SH-SY5Y (cell line): ENCODE results near the gene CLDN16.

ENCODE experiments used
- GATA2 ChIP-seq: IDR thresholded peaks from 2 replicates; pipeline ENCODE4 v1.6.1; 2011; ENCODE audit warnings: mild to moderate bottlenecking, low read depth, low read length
- GATA3 ChIP-seq: IDR thresholded peaks from 2 replicates; pipeline ENCODE4 v1.6.1; 2011; ENCODE audit warnings: low read depth, mild to moderate bottlenecking, low read length, moderate library complexity

Gene CLDN16

DNA sequence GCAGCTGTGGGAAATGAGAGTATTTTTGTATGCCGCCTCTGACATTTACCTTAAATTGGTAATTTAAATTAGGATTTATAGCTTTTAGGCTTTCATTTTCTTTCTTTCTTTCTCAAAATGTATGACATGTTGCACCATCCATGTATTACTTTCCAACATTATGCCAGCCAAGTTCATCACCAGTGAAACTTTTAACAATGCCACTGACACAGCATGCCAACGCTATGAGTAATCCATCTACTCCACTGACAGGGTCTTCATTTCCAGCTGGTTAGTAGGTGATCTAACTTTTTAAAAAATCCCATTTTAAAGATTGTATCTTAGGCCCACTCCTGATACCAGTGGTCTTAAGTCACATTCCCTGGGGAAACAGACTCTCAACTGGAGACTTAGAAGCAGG lies 21.8 kb upstream of the CLDN16 start:
- TF ChIP-seq GATA3 (no peak), GATA2 (no peak)

DNA sequence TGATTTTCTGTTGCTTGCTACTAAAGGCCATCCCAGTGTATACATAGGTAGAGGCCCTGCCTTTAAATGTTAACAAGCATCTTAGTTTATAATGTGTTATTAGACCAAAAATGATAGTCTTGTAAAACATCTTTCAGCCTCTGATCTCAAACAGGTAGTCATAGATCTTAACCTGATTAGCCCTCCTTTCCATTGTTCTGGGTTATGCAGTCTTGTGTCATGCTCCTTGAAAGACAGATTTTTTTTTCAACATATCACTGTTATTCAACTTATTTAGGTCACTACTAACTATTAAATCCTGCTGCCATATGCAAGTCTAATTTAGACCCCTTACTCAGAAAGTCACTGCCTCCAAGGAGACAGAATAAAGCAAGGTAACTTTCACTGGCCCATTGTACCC lies 19.1 kb upstream of the CLDN16 start:
- TF ChIP-seq GATA2, result no peak
- no peak for TF ChIP-seq GATA3

DNA sequence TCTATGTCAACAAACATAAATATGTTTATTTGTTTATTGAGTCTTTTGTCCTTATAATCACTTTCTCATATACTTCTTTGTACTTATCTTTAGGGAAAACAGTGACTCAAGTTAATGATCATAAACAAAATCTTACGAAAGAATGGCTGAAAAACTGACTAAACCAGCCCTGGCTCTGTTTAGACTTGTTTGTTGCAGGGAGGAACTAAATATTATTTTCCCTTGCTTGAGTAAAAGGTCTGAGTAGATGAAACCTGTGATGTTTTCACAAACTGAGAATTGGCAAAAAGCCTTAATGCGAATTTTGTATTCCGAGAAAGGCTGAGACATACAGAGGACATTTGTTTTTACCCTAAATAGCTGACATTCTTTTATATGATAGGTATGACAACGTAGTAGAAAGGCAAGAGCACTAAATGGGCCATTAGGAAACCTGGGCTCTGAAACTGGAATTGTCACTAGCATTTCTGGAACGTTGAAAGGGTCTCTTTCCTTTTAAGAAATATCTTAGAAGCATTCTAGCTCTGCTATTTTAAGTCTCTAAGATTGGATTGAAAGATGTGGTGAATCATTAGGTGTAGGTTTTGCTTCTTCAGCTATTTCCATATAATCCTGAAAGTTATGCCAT lies 18.2 kb upstream of the CLDN16 start:
- TF ChIP-seq GATA3 (no peak), GATA2 (no peak)

DNA sequence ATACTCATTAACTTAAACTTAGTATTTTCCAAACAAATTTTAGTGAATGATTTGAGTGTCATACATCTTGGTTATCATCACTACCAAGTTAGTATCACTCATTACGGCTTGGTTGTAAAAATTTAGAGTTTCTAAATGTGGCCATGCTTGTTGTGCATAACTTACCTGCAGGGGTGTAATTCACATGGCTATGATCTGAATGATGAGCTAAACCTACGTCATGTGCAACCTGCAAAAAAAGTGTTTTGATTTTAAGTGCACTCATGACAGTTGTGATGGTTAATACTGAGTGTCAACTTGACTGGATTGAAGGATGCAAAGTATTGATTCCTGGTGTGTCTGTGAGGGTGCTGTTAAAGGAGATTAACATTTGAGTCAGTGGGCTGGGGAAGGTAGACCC lies 17.6 kb upstream of the CLDN16 start:
- TF ChIP-seq GATA2 (no peak), GATA3 (no peak)

DNA sequence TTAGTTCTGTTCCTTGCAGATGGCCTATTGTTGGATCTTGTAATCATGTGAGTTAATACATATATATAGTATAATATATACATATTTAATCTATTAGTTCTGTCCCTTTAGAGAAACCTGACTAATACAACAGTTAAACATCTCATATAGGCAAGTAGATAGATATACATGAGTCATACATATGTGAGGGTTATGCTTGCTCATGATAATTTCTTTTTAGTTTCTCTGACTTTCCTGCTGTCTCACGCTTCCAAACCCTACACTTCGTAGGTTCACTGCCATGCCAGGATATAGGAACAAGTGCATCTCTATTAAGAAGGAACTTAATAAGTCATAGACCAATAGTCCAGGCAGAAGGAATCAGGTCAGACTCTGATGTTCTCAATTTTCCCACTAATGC lies 16.8 kb upstream of the CLDN16 start:
- TF ChIP-seq GATA3 (no peak), GATA2 (no peak)

DNA sequence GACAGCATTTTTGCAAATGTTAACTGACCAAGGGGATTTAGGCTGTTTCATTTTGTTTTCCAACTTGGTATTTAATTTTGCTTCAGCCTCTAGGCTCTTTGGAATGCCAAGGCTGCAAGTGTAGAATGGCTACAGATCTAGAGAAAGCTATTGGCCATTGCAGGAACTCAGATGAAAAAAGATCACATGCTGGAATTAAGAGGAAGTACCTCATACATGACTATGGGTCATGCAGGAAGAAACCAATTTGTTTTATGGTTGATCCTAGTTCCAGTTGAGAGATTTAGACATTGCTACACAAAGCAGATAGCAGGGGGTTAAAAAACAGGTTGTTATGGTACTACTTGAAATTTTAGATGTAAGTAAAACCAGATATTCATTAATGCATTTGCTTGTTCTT lies 12.7 kb upstream of the CLDN16 start:
- TF ChIP-seq GATA2 (no peak), GATA3 (no peak)

DNA sequence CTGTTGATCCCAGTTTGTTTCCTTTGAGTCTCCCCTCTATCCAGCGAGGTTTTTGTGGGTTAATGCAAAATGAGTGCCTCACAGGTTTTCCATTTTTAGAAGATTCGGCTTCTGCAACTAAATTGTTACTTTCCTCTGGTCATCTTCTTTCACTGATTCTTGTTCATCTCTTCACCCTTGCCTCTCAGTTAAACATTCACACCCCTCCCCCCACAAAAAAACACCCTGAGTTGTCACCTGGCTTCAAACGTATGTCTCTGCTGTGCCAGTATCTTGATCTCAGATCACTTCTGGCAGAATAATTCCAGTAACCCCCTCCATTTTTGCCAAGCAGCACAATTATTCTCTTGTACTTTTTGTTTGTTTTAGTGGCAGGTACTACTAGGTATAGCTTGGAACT lies 12.3 kb upstream of the CLDN16 start:
- TF ChIP-seq GATA3 (no peak), GATA2 (no peak)

DNA sequence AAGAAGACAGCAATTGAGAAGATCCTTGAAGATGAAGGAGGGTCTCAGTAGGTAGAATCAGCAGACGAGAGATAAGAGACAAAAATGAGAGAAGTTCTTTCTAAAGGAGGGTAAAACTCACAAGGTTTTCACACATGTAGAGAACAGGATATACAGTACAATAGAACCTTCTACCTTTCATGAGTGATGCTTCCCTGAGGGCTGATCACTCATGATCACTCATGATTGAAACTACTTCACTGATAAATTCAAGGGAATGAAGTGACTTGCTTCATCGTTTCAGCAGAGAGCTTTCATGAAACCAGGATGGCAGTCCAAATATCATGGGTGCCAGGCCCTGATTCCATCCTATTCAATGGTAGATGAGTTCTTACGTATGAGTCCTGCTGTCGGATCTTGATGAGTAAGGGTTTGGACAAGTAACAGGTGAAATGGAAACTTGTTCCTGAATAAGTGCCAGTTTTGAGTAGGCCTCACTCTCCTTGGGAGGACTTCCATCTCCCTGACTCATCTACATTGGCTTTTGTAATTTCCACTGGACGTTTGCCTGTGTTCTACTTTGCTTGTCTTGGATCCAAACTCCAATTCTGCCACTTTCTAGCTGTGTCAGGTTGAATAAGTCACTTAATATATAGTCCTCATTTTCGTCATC lies 9.6 kb upstream of the CLDN16 start:
- TF ChIP-seq GATA2 (no peak), GATA3 (no peak)

DNA sequence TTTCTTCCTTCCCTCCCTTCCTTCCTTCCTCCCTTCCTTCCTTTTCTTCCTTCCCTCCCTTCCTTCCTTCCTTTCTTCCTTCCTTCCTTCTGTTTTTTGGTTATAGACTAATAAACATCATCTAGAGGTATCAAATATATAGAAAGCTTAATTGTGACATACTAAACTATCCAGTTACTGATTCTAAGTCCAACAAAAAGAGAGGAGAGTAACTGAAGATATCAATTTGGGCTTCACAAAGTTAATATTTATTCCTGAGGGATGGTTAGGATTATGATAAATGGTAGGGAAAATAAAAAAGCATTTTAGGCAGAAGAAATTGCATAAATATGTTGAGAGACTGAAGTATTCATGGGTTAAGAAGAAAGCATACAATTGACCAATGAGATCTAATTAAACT lies 7.8 kb upstream of the CLDN16 start:
- no peak for TF ChIP-seq GATA3
- TF ChIP-seq GATA2, result no peak

DNA sequence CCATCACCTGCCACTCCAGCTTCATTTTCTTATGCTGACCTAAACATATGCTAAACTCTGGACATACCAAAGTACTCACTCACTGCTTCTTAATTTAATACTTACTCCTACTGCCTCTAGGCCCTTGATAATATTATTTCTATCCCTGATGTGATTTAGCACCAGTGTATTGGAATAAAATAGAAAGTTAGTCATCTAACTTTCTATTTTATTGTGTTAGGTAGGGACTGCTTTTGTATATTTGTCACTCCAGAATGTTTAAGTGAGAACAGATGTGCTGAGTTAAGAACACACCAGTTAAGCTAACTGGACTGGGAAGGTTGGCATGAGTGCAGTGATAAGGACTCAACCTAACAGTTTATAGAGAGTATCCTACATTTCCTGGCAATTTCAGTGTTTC lies 6.5 kb upstream of the CLDN16 start:
- TF ChIP-seq GATA3 (no peak), GATA2 (no peak)

DNA sequence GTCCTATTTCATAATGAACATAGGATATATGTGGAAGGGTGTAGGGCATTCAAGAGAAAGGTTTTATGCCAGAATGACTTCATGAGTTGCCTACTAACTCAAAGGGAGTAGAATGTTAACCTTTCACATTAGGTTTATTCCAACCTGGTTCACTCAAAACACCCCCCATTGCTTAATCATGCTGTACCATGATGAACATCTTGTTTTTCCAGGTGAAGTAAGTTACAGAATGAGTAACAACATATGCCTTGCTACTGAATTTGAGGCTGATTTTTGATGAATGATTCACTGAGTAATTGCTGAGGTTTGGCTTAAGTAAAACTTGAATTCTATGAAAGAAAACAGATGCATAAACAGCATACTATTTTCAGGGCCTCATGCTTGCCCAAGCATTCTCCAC lies 5.9 kb upstream of the CLDN16 start:
- TF ChIP-seq GATA2, result no peak
- TF ChIP-seq GATA3, result no peak

DNA sequence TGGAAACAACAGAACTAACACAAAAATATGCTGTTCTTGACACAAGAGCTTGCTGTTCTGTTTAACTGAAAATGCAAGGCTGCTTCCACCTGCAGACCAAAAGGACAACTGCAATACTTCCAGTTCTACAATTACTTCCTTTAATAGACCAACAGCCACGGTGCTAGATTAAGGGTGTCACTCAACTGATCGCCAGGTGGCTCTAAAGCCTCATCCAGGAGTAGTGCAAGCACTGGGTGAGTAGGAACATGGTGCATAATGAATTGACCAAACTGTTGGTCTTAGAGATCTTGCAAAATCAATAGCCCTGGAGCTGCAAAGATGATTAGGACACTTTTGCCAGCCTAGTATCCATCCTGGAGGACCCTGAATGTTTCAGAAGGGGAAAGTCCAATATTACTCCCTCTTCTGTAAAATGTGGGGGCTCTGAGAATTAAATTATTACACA lies 3.6 kb upstream of the CLDN16 start:
- TF ChIP-seq GATA3, result no peak
- TF ChIP-seq GATA2, result no peak

DNA sequence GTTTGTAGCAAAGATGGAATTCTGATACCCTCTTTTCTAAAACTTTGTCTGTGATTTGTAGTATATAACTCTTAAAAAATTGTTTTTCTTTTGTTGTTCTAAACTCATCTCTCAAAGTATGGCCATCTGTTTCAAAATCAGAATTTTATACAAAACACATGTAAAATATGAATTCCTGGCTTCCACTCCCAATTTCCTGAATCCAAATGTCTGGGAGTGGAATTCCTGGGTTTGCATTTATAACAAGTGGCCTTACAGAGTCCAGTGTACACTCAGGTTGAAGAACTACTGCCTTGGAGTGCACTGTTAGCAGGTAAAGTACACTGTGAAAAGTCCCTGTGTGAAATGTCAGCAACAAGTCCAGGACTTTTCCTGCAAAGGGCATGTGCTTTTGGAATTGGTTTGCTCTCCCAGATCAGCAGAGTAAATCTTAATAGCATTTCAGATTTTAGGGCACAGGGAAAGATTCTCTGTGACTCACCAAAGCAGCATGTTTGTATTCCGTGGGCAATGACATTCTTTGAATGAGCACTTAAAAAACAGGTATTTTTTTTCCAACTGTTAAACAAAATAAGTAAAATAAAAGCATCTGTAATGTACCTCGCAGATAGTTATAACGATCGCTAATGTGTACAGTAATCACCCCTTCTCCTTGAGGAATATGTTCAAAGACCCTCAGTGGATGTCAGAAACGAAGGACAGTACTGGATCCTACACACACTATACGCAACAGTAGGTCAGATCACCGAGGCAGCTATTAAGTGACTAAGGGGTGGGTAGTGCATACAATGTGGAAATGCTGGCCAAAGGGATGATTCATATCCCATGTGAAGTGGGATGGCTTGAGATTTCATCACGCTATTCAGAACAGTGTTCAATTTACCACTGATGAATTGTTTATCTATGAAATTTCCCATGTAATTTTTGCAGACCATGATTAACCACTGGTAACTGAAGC lies 2.0 kb upstream of the CLDN16 start:
- TF ChIP-seq GATA2, result no peak
- no peak for TF ChIP-seq GATA3

DNA sequence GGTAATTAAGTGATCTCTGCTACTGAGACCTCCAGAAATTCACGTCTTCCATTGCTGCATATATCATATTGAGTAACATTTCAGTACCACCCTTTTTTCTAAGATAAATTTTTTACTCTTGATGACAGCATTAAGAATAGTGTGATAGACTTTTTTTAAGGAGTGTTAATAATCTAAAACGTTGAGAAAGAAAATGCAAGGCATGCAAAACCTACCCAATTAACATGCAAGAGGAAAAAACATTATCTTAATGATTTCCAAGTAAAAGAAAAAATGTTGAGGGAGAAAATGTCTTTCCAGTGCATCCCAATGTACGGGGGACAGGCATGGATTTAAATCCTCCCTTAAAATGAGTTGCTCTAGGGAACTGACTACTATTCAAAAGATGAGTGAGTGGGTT lies 740 bp downstream of the CLDN16 start:
- TF ChIP-seq GATA3 (no peak), GATA2 (no peak)
